ENCODE results near the gene PHF3.
A peak's percentile ranks its signal among the peaks of the same experiment; 100 is the strongest.

The PHF3 gene

DNA sequence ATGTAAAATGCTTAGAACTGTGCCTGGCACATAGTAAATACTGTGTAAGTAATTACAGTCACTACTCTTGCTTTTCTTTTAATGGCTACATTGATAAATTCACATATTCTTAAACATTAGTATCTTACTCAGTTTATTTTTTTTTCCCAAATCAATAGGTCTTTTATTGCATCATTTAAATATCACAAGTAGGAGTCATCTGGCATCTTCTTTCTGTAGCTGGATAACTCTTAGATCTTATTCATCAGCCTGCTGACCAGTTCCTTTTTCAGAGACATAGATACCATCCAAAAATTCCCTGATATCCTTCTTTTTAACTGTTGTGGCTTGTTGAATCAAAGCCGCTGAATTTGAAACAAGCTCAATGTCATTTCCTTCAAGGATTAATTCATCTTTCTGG, 20.0 kb upstream of the PHF3 start:
- DNase-seq (no peak), ATAC-seq (replicated peaks) (no peak)
- H3K4me1 Mint-ChIP-seq (ENCODE audit: low read depth in 2 of 2) = no peaks in the 10 kb centered on the region
- H3K27ac Mint-ChIP-seq = no peak overlapping the region
- no peak overlapping the region for H3K4me3 Mint-ChIP-seq
- no peaks in the 10 kb centered on the region for H3K9me3 Mint-ChIP-seq
- H3K27me3 Mint-ChIP-seq = peaks cover 40 to 50% of the 10 kb centered on the region in 2 donors
- H3K36me3 Mint-ChIP-seq (ENCODE audit: insufficient read depth) = no peaks in the 10 kb centered on the region

DNA sequence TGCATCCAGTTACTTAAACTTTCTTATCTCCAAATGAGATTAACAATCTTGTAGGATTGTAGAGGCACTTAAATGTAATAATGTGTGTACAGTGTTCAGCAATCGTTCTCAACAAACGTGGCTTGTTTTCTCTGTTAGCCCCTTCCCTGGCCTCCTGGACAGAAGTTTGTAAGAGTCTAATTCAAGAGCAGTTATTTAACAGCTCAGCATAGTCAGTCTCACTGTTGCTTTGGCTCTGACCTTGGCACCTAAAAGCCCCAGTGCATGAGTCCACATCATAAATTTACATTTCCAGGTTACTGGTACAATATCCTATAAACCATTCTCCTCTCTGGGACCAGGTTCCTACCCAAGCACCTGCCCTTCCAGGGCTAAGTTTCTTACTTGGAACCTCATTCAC, 11.5 kb upstream of the PHF3 start:
- H3K27ac Mint-ChIP-seq = no peak overlapping the region
- DNase-seq = no peak
- no peak overlapping the region for H3K4me3 Mint-ChIP-seq
- peaks cover 26 to 42% of the 10 kb centered on the region in 2 donors for H3K27me3 Mint-ChIP-seq
- H3K4me1 Mint-ChIP-seq (ENCODE audit: low read depth in 2 of 2) = no peaks in the 10 kb centered on the region
- H3K36me3 Mint-ChIP-seq (ENCODE audit: insufficient read depth) = no peaks in the 10 kb centered on the region
- no peaks in the 10 kb centered on the region for H3K9me3 Mint-ChIP-seq
- no peak for ATAC-seq (replicated peaks)

DNA sequence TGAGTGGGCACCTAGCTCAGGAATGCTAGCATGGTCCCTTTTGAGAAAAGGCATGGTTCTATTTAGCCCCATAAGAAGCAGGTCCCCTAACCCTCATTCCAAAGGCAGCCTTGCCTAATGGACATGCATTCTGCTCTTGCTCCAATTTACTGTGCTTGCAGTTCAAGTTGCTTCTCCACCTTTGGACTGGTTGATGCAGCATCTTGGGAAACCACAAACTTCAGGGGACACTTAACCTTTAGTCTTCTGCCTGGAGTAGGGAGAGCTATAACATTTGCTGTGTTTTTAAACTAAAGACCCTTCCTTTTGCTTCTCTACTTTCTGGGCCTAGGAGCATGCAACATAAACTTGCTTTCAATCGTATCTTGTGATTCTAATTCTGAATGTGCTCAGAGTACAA, 5.1 kb upstream of the PHF3 start:
- Mint-ChIP-seq H3K4me3 (no peak overlapping the region), H3K27me3 (peaks cover 11% of the 10 kb centered on the region in 2 donors)

DNA sequence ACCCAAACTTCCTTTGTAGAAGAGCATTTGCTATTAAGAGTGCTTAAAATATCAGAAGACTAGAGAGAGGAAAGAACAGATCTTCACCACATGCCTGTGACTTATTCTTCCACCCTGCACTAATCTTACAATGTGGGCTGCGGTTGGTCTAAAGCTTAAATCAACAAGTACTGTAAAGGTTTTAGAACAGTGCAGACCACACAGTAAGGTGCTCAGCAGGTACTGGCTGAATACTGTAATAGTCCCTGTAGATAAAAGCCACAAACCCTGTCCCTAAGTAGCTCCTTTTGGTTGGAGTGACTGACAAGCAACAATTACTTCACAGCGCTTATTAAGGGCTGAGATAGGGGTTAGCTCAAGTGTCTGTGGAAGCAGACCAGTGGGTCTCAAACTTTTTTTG, 972 bp upstream of the PHF3 start:
- H3K4me1 Mint-ChIP-seq (ENCODE audit: low read depth in 2 of 2) = peaks cover 17 to 31% of the 10 kb centered on the region in 2 donors

More for the DNA sequence above, 5.1 kb upstream of the PHF3 start:
- no peak overlapping the region for H3K27ac Mint-ChIP-seq
- peaks cover 4 to 5% of the 10 kb centered on the region in 2 donors for H3K4me1 Mint-ChIP-seq (ENCODE audit: low read depth in 2 of 2)
- ATAC-seq (replicated peaks) (no peak), DNase-seq (no peak)
- peaks cover 5% of the 10 kb centered on the region for H3K36me3 Mint-ChIP-seq (ENCODE audit: insufficient read depth)
- no peaks in the 10 kb centered on the region for H3K9me3 Mint-ChIP-seq

DNA sequence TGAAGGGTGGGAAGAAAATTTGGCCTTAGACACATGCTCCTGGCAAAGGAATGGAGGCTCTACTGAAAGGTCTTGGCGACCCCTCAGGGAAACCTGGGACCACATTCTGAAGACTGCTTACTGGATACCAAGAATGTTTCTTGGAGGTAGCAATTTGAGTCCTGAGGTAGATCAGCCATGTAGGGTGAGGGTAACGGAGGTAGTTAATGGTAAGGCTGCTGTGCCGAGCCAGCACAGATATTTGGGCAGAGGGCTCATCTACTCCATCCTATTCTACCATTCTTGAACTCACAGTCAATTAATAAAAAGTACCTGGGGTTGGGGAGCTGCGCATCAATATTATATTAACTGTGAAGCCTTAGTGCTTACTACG, 401 bp upstream of the PHF3 start:
- Mint-ChIP-seq H3K36me3 (ENCODE audit: insufficient read depth) (peaks cover 20% of the 10 kb centered on the region), H3K27me3 (peaks cover 0 to 5% of the 10 kb centered on the region in 2 donors), H3K9me3 (no peaks in the 10 kb centered on the region), H3K4me3 (peak overlapping the region; percentile 98 to 99), H3K4me1 (ENCODE audit: low read depth in 2 of 2) (peaks cover 23 to 37% of the 10 kb centered on the region in 2 donors), H3K27ac (peak overlapping the region; percentile 99 to 100)
- no peak for DNase-seq
- ATAC-seq (replicated peaks) = no peak

More for the DNA sequence above, 972 bp upstream of the PHF3 start:
- Mint-ChIP-seq H3K27me3 (peaks cover 0 to 5% of the 10 kb centered on the region in 2 donors), H3K4me3 (peak overlapping the region; percentile 98 to 99), H3K27ac (peak overlapping the region in 1 of 2 donors; percentile 99), H3K36me3 (ENCODE audit: insufficient read depth) (peaks cover 20% of the 10 kb centered on the region), H3K9me3 (no peaks in the 10 kb centered on the region)
- no peak for ATAC-seq (replicated peaks)
- DNase-seq = no peak

DNA sequence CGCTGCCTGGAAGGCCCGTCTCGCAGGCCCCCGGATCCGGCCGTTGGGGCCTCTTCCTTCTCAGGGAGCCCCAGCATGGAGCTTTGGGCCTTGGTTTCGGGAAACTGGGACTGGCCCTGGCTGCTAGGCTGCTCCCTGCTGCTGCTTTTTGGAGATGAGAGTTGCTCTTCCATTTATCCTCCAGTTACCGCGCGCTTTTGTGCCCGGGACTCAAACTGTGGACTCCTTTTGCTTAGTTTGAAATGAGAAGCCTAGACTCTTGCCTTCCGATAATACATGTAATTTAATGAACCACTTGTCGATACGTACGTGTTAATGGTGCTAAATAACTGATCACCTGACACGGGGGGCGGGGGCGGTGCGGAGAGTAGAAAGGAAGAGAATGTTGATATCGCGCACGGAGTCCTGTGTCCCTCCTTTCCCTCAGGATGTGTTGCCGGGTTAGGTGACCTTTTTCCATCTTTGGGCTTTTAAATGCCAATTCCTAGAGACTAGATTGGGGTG, 968 bp downstream of the PHF3 start:
- ATAC-seq (replicated peaks) (no peak), DNase-seq (peak in 2 of 3 experiments; percentile 23 to 30)
- Mint-ChIP-seq H3K36me3 (ENCODE audit: insufficient read depth) (peaks cover 20% of the 10 kb centered on the region), H3K4me1 (ENCODE audit: low read depth in 2 of 2) (peaks cover 32 to 50% of the 10 kb centered on the region in 2 donors), H3K4me3 (peak overlapping the region; percentile 98 to 99), H3K9me3 (no peaks in the 10 kb centered on the region), H3K27me3 (peaks cover 0 to 2% of the 10 kb centered on the region in 2 donors), H3K27ac (peak overlapping the region; percentile 99 to 100)

DNA sequence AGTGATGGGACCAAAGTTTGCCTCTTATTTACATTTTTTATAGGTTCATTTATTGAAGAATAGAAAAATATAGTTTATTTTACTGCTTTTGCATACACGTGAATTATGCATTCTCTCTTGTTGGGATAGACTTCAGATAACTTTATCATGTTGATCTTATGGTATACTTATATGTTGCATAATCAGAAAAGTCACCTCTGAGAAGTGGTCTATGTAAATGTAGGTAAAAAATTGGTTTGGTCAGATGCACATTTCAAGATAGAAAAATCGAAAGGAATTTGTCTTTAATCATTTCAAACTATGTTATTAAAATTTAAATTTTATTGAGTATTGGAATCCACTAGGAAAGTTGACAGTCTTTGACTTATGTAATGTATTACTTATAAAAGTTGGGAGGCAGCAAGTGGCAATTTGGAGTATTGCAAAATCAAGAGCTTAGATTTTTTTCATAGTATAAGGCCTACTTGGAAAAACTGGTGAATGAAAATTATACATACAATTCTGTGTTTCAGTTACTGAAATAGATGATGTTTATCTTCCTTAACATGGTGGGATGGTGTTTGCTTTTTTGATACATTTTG, 2.4 kb downstream of the PHF3 start:
- H3K4me1 Mint-ChIP-seq (ENCODE audit: low read depth in 2 of 2) = peaks cover 35 to 53% of the 10 kb centered on the region in 2 donors
- peaks cover 20% of the 10 kb centered on the region for H3K36me3 Mint-ChIP-seq (ENCODE audit: insufficient read depth)
- H3K27me3 Mint-ChIP-seq = no peaks in the 10 kb centered on the region
- no peak for ATAC-seq (replicated peaks)
- H3K27ac Mint-ChIP-seq = peak overlapping the region; percentile 99 to 100
- H3K9me3 Mint-ChIP-seq = no peaks in the 10 kb centered on the region
- no peak for DNase-seq
- peak overlapping the region; percentile 98 to 99 for H3K4me3 Mint-ChIP-seq

DNA sequence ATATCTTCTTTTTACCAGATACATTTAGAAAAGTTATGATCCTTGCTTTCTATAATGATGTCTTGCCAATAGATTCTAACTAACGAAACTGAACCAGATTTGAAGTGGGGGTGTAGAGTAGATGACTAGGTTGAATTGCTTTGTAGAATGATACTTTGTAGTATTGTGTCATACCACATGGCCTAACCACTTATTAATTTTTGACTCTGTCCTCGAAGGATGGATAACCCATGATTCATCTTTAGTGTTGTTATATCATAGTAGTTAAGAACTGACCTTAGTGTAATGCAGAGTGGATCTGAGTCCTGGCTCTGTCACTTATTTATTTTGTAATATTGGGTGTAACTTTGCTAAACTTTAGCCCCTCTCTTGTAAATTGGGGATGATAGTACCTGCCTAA, 4.5 kb downstream of the PHF3 start:
- H3K4me3 Mint-ChIP-seq = peak overlapping the region; percentile 27 to 36
- ATAC-seq (replicated peaks) (no peak), DNase-seq (no peak)
- peaks cover 27% of the 10 kb centered on the region for H3K36me3 Mint-ChIP-seq (ENCODE audit: insufficient read depth)
- no peaks in the 10 kb centered on the region for H3K27me3 Mint-ChIP-seq
- H3K4me1 Mint-ChIP-seq (ENCODE audit: low read depth in 2 of 2) = peaks cover 40 to 72% of the 10 kb centered on the region in 2 donors
- H3K9me3 Mint-ChIP-seq = no peaks in the 10 kb centered on the region
- H3K27ac Mint-ChIP-seq = no peak overlapping the region

DNA sequence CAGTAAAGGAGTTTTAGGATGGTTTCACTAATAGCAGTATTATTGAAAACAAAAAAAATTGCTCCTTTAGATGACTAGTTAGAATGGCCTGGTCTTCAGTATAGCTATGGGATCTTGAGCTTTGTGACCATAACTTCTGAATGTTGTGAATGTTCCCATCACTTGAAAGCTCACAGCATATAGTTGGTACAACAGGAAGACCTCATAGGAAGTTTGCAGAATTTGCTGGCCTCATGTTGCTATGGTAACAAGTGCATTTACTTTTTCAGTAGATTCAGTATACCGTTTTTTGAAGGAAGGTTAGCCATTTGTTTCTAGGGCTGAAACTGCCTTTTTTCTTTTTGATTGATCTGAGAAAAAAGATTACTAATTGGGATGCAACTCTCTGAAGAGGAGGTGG, 8.3 kb downstream of the PHF3 start:
- Mint-ChIP-seq H3K36me3 (ENCODE audit: insufficient read depth) (peaks cover 22% of the 10 kb centered on the region), H3K4me1 (ENCODE audit: low read depth in 2 of 2) (peaks cover 35 to 68% of the 10 kb centered on the region in 2 donors), H3K4me3 (no peak overlapping the region), H3K27ac (peak overlapping the region in 1 of 2 donors; percentile 62), H3K27me3 (no peaks in the 10 kb centered on the region), H3K9me3 (no peaks in the 10 kb centered on the region)
- ATAC-seq (replicated peaks) (peak; percentile 76), DNase-seq (peak in 1 of 3 experiments; percentile 3)

DNA sequence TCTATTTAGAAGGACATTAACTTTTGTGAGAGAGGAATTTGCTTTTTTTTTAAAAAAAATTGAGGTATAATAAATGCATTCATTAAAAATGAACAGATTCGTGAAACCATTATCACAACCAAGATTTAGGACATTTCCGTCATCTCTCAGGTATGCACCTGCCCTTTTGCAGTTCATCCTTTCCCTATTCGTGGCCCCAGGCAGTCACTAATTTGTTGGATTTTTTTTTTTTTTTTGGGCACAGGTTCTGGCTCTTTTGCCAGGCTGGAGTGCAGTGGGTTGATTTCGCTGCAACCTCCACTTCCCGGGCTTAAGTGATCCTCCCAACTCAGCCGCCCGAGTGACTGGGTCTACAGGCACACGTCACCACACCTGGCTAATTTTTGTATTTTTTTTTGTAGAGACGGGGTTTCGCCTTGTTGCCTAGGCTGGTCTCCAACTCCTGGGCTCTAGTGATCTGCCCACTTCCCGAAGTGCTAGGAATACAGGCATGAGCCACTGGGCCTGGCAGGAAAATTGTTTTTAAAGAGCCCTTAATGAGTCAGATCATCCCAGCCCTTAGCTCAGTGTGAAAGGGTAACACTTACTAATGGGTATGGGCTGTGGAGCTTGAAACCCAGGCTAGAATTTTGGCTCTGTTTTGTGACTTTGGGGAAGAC, 9.2 kb downstream of the PHF3 start:
- Mint-ChIP-seq H3K4me1 (ENCODE audit: low read depth in 2 of 2) (peaks cover 32 to 65% of the 10 kb centered on the region in 2 donors), H3K36me3 (ENCODE audit: insufficient read depth) (peaks cover 22% of the 10 kb centered on the region), H3K4me3 (no peak overlapping the region), H3K27ac (peak overlapping the region; percentile 35 to 62), H3K9me3 (no peaks in the 10 kb centered on the region), H3K27me3 (no peaks in the 10 kb centered on the region)
- no peak for ATAC-seq (replicated peaks)
- DNase-seq = no peak

DNA sequence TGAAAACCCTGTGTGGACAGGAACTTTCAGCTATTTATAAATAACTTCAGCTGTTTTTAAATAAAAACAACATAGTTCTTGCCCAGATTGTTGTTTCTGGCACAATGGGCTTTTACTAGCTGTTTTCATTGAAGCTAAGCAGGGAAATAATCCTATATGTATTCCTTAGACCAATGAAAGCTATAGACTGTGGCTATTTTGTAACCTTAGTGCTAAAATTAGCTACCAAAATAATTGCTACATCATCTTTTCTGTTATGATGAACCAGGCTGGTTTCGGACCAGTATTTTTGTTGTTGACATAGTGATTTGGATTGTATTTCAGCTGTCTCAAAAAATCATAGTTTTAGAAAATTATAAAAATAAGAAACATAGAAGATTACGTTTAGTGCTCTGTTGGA, 13.7 kb downstream of the PHF3 start:
- no peaks in the 10 kb centered on the region for H3K9me3 Mint-ChIP-seq
- ATAC-seq (replicated peaks) (no peak), DNase-seq (no peak)
- no peak overlapping the region for H3K4me3 Mint-ChIP-seq
- H3K36me3 Mint-ChIP-seq (ENCODE audit: insufficient read depth) = peaks cover 33% of the 10 kb centered on the region
- no peaks in the 10 kb centered on the region for H3K27me3 Mint-ChIP-seq
- no peak overlapping the region for H3K27ac Mint-ChIP-seq
- H3K4me1 Mint-ChIP-seq (ENCODE audit: low read depth in 2 of 2) = peaks cover 43 to 72% of the 10 kb centered on the region in 2 donors

DNA sequence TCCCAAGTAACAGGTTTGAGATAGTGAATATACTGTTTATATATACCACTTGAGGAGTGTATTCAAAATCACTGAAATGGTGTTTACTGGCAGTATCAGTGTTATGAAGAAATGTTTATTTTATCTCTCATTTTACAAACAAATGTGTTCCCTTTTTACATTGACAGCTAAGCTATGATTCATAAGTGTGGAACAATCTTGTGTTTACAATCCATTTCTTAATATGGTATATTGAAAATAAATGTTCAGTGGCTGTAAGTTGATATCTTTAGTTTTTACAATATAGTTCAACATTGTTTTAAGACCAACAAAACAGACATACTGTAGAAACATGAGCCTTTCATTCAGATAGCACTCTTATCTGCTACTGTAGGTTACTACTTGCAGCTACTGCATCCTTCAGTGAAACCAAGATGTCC, 14.3 kb downstream of the PHF3 start:
- Mint-ChIP-seq H3K27ac (no peak overlapping the region), H3K36me3 (ENCODE audit: insufficient read depth) (peaks cover 27% of the 10 kb centered on the region), H3K4me3 (no peak overlapping the region), H3K4me1 (ENCODE audit: low read depth in 2 of 2) (peaks cover 44 to 69% of the 10 kb centered on the region in 2 donors), H3K27me3 (no peaks in the 10 kb centered on the region), H3K9me3 (no peaks in the 10 kb centered on the region)
- ATAC-seq (replicated peaks) = no peak
- DNase-seq = no peak

DNA sequence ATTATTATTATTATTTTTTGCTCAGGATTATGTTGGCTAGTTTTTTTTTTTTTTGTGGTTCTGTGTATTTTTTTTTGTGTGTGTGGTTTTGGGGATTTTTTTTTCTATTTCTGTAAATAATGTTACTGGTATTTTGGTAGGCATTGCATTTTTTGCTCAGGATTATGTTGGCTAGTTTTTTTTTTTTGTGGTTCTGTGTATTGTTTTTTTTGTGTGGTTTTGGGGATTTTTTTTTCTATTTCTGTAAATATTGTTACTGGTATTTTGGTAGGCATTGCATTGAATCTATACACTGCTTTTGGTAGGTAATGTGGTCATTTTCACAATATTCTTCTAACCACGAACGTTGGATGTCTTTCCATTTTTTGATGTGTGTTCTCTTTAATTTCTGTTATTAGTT, 17.4 kb downstream of the PHF3 start:
- H3K4me3 Mint-ChIP-seq = peak overlapping the region; percentile 52 to 55

DNA sequence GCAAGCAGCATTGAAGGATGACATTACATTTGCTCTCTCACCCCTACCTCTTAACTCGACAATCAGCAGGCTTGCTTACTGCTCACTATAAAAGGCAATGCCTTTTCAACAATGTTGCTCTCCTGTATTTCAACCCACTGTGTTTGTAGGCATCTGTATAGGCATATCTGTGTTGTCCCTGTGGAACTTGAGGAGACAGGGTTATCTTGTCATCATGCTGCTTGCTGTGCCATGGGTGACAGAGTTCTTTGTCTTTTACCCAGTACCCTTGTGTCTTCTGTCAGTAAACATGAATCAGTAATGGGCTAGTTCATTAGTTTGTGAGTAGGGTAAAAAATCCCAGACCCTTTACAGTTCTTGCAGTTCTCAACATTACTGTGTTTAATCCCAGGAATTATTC, 25.2 kb downstream of the PHF3 start:
- no peaks in the 10 kb centered on the region for H3K9me3 Mint-ChIP-seq

More for the DNA sequence above, 17.4 kb downstream of the PHF3 start:
- ATAC-seq (replicated peaks) = no peak
- DNase-seq = no peak
- Mint-ChIP-seq H3K4me1 (ENCODE audit: low read depth in 2 of 2) (peaks cover 63 to 78% of the 10 kb centered on the region in 2 donors), H3K9me3 (no peaks in the 10 kb centered on the region), H3K27me3 (no peaks in the 10 kb centered on the region), H3K36me3 (ENCODE audit: insufficient read depth) (peaks cover 11% of the 10 kb centered on the region), H3K27ac (peak overlapping the region; percentile 41 to 62)

More for the DNA sequence above, 25.2 kb downstream of the PHF3 start:
- DNase-seq = no peak
- H3K4me3 Mint-ChIP-seq = no peak overlapping the region
- no peak for ATAC-seq (replicated peaks)
- peaks cover 49 to 67% of the 10 kb centered on the region in 2 donors for H3K4me1 Mint-ChIP-seq (ENCODE audit: low read depth in 2 of 2)
- H3K27ac Mint-ChIP-seq = no peak overlapping the region
- H3K36me3 Mint-ChIP-seq (ENCODE audit: insufficient read depth) = no peaks in the 10 kb centered on the region
- no peaks in the 10 kb centered on the region for H3K27me3 Mint-ChIP-seq
